HepG2 (cell line): ENCODE data around the gene C2CD3. TPM values are rescaled to one million over a fixed set of nuclear protein-coding genes. Genes with fewer than 3 reads are reported as not detected.
A peak's percentile ranks its signal among the peaks of the same experiment; 100 is the strongest.

Source experiments
- CSRNP2 ChIP-seq: sonication (generic); formaldehyde crosslinking; conservative IDR thresholded peaks from 2 replicates; pipeline ENCODE4 v1.8.0; 2022; ENCODE audit warnings: low read depth, missing genetic modification reagents
- ETV6 ChIP-seq: sonication (generic); formaldehyde crosslinking; conservative IDR thresholded peaks from 2 replicates; pipeline ENCODE4 v1.4.0; 2020; ENCODE audit warnings: missing genetic modification reagents
- FOSL2 ChIP-seq: sonication (generic); formaldehyde crosslinking; IDR thresholded peaks from 2 replicates; pipeline ENCODE4 v1.4.0; 2020; ENCODE audit warnings: missing genetic modification reagents
- IKZF5 ChIP-seq: IDR thresholded peaks from 2 replicates; pipeline ENCODE4 v1.6.1; 2018; ENCODE audit warnings: missing genetic modification reagents, mild to moderate bottlenecking, missing compliant biosample characterization
- ISX ChIP-seq: sonication (generic); formaldehyde crosslinking; conservative IDR thresholded peaks from 2 replicates; pipeline ENCODE4 v1.5.0; 2020; ENCODE audit warnings: missing genetic modification reagents
- KAT8 ChIP-seq: IDR thresholded peaks from 2 replicates; pipeline ENCODE4 v1.6.1; 2016; ENCODE audit warnings: missing genetic modification reagents, missing compliant biosample characterization
- KLF9 ChIP-seq: IDR thresholded peaks from 2 replicates; pipeline ENCODE4 v1.6.1; 2016; ENCODE audit warnings: low read depth
- MTA1 ChIP-seq: sonication (generic); formaldehyde crosslinking; IDR thresholded peaks from 2 replicates; pipeline ENCODE4 v1.4.0; 2020; ENCODE audit warnings: missing genetic modification reagents, mild to moderate bottlenecking, borderline replicate concordance
- NFYB ChIP-seq: sonication (generic); formaldehyde crosslinking; IDR thresholded peaks from 2 replicates; pipeline ENCODE4 v1.4.0; 2020; ENCODE audit warnings: missing genetic modification reagents
- PCBP1 ChIP-seq: fragments of 200-400 bp; formaldehyde crosslinking; IDR thresholded peaks from 2 replicates; pipeline ENCODE4 v1.6.1; 2017; ENCODE audit warnings: mild to moderate bottlenecking, low read depth, low read length, borderline replicate concordance
- RCOR2 ChIP-seq: IDR thresholded peaks from 2 replicates; pipeline ENCODE4 v1.6.1; 2016; ENCODE audit warnings: missing biosample characterization, missing genetic modification reagents
- REPIN1 ChIP-seq: sonication (generic); formaldehyde crosslinking; IDR thresholded peaks from 2 replicates; pipeline ENCODE4 v1.8.0; 2022; ENCODE audit warnings: missing genetic modification reagents, low read depth, mild to moderate bottlenecking, borderline replicate concordance
- REXO4 ChIP-seq: sonication (generic); formaldehyde crosslinking; IDR thresholded peaks from 2 replicates; pipeline ENCODE4 v1.8.0; 2022; ENCODE audit warnings: missing genetic modification reagents, mild to moderate bottlenecking, borderline replicate concordance
- RFXANK ChIP-seq: IDR thresholded peaks from 2 replicates; pipeline ENCODE4 v1.6.1; 2016
- ZBTB4 ChIP-seq: sonication (generic); formaldehyde crosslinking; IDR thresholded peaks from 2 replicates; pipeline ENCODE4 v1.4.0; 2020; ENCODE audit warnings: missing genetic modification reagents, mild to moderate bottlenecking, borderline replicate concordance
- ZC3H13 ChIP-seq: sonication (generic); formaldehyde crosslinking; IDR thresholded peaks from 2 replicates; pipeline ENCODE4 v1.8.1; 2023; ENCODE audit warnings: mild to moderate bottlenecking, missing genetic modification reagents, moderate library complexity
- ZNF333 ChIP-seq: sonication (generic); formaldehyde crosslinking; IDR thresholded peaks from 2 replicates; pipeline ENCODE4 v1.4.0; 2020; ENCODE audit warnings: mild to moderate bottlenecking, missing genetic modification reagents, borderline replicate concordance
- ZNF446 ChIP-seq: sonication (generic); formaldehyde crosslinking; IDR thresholded peaks from 2 replicates; pipeline ENCODE4 v1.5.0; 2020; ENCODE audit warnings: mild to moderate bottlenecking, missing genetic modification reagents
- ZNF567 ChIP-seq: sonication (generic); formaldehyde crosslinking; IDR thresholded peaks from 2 replicates; pipeline ENCODE4 v1.8.1; 2023; ENCODE audit warnings: mild to moderate bottlenecking, missing genetic modification reagents, borderline replicate concordance
- ZNF704 ChIP-seq: sonication (generic); formaldehyde crosslinking; IDR thresholded peaks from 2 replicates; pipeline ENCODE4 v1.8.1; 2023; ENCODE audit warnings: mild to moderate bottlenecking, inconsistent platforms, moderate library complexity, missing genetic modification reagents, borderline replicate concordance
- polyA plus RNA-seq, 8 experiments: library from polyadenylated mRNA; depleted of rRNA in 3 of 8; stranded (reverse) in 7 of 8; unstranded in 1 of 8; fragments of >200 nt; fragmentation: Illumina TruSeq in 4 of 8; extraction: Trizol in 4 of 8; gene quantifications; 2 replicates each; pipeline versions ENCODE4 v1.2.1 to v1.2.3, GENCODE V29; 2011 to 2016; ENCODE audit warnings: low read depth in 4 of 8, missing spikeins in 1 of 8, mixed read lengths in 1 of 8; ENCODE audit not compliant: insufficient read depth in 1 of 8
- total RNA-seq, 5 experiments: library from RNA; depleted of rRNA; stranded (reverse); fragments of >200 nt; fragmentation: Illumina TruSeq; extraction: Trizol; gene quantifications; 2 replicates each; pipeline ENCODE4 v1.2.3, GENCODE V29; 2016; ENCODE audit warnings: low read depth in 1 of 5

The C2CD3 gene
- total and polyA plus RNA-seq, 2 of the 13 experiments (the other 11 are each of a cell fraction or from before 2014, with no cell fraction given), result 5.5 to 6.4 TPM

- TF ChIP-seq ZBTB4 (CRISPR knock-in tag) (no peak), ZNF704 (CRISPR knock-in tag) (peak; percentile 92), ZNF333 (peak; percentile 80; the same call in 1 of the 2 replicates), ISX (CRISPR knock-in tag) (0 out of 2 replicates have a peak, but pooled peaks have one; percentile 75), ZC3H13 (peak; percentile 79; the same call in 1 of the 2 replicates), REPIN1 (CRISPR knock-in tag) (peak; percentile 67; the same call in 1 of the 2 replicates), REXO4 (CRISPR knock-in tag) (peak; percentile 90; the same call in 1 of the 2 replicates), PCBP1 (no peak), KAT8 (CRISPR knock-in tag) (peak; percentile 82), CSRNP2 (CRISPR knock-in tag) (no peak), NFYB (CRISPR knock-in tag) (peak; percentile 96), ZNF446 (CRISPR knock-in tag) (peak; percentile 94; the same call in 1 of the 2 replicates), RFXANK (CRISPR knock-in tag) (0 out of 2 replicates have a peak, but pooled peaks have one; percentile 93), KLF9 (no peak), ETV6 (CRISPR knock-in tag) (no peak; the same call in 1 of the 2 replicates), IKZF5 (CRISPR knock-in tag) (peak; percentile 77), MTA1 (peak; percentile 73; the same call in 1 of the 2 replicates), RCOR2 (CRISPR knock-in tag) (peak; percentile 43; the same call in 1 of the 2 replicates), FOSL2 (no peak), ZNF567 (no peak; the same call in 1 of the 2 replicates)
These were observed 187.6 kb downstream of the C2CD3 start (continued) for GRCh38 chr11:73982990-73983740.
